ENCODE data around the gene GZF1.
A peak's percentile ranks its signal among the peaks of the same experiment; 100 is the strongest.

GZF1 gene

GRCh38 chr20:23407781-23408464, 45.9 kb downstream of the GZF1 start:
- no peak for ATAC-seq
- no peak for TF ChIP-seq BACH2 (CRISPR knock-in tag; IDR thresholded peaks at IDR 0.05; ENCODE audit: borderline replicate concordance)

GRCh38 chr20:23408957-23409356, 47.0 kb downstream of the GZF1 start:
- ATAC-seq: no peak
- TF ChIP-seq TOX (CRISPR knock-in tag; IDR thresholded peaks at IDR 0.05; ENCODE audit: borderline replicate concordance): no peak

- TF ChIP-seq RARB (CRISPR knock-in tag; IDR thresholded peaks at IDR 0.05): no peak
- no peak for TF ChIP-seq ZC3H10 (CRISPR knock-in tag; IDR thresholded peaks at IDR 0.05)
- TF ChIP-seq TCF4 (CRISPR knock-in tag; IDR thresholded peaks at IDR 0.05; ENCODE audit: borderline replicate concordance): no peak
- no peak for TF ChIP-seq ZNF8 (CRISPR knock-in tag; IDR thresholded peaks at IDR 0.05)
- ATAC-seq: no peak
Measured at GRCh38 chr20:23409800-23410199, 47.8 kb downstream of the GZF1 start.

GRCh38 chr20:23410916-23411695, 49.1 kb downstream of the GZF1 start:
- no peak for ATAC-seq
- TF ChIP-seq GLIS3 (CRISPR knock-in tag; IDR thresholded peaks at IDR 0.05): no peak
- no peak for TF ChIP-seq RARB (CRISPR knock-in tag; IDR thresholded peaks at IDR 0.05)
- no peak for TF ChIP-seq CSRNP3 (CRISPR knock-in tag; IDR thresholded peaks at IDR 0.05)
- no peak for TF ChIP-seq TCF4 (CRISPR knock-in tag; IDR thresholded peaks at IDR 0.05; ENCODE audit: borderline replicate concordance)
- no peak for TF ChIP-seq ZNF70 (CRISPR knock-in tag; IDR thresholded peaks at IDR 0.05)
- TF ChIP-seq SNAI2 (CRISPR knock-in tag; IDR thresholded peaks at IDR 0.05): no peak
- TF ChIP-seq ZFP30 (CRISPR knock-in tag; IDR thresholded peaks at IDR 0.05): no peak
- no peak for TF ChIP-seq CREB5 (CRISPR knock-in tag; IDR thresholded peaks at IDR 0.05; ENCODE audit: low read depth)
- no peak for TF ChIP-seq PPARA (CRISPR knock-in tag; IDR thresholded peaks at IDR 0.05; ENCODE audit: borderline replicate concordance)
- TF ChIP-seq ISL1 (CRISPR knock-in tag; IDR thresholded peaks at IDR 0.05): no peak
- TF ChIP-seq TOX (CRISPR knock-in tag; IDR thresholded peaks at IDR 0.05; ENCODE audit: borderline replicate concordance): no peak
- TF ChIP-seq POU6F1 (CRISPR knock-in tag; IDR thresholded peaks at IDR 0.05; ENCODE audit: borderline replicate concordance, low read depth): no peak

- peak; percentile 60 for ATAC-seq
- no peak for TF ChIP-seq ZNF8 (CRISPR knock-in tag; IDR thresholded peaks at IDR 0.05)
- no peak for TF ChIP-seq TCF4 (CRISPR knock-in tag; IDR thresholded peaks at IDR 0.05; ENCODE audit: borderline replicate concordance)
- no peak for TF ChIP-seq ARNTL (CRISPR knock-in tag; IDR thresholded peaks at IDR 0.05; ENCODE audit: borderline replicate concordance, low read depth)
- TF ChIP-seq GLIS3 (CRISPR knock-in tag; IDR thresholded peaks at IDR 0.05): no peak
- TF ChIP-seq SNAI2 (CRISPR knock-in tag; IDR thresholded peaks at IDR 0.05): no peak
- no peak for TF ChIP-seq CSDC2 (CRISPR knock-in tag; IDR thresholded peaks at IDR 0.05)
- TF ChIP-seq ESRRG (CRISPR knock-in tag; IDR thresholded peaks at IDR 0.05): no peak
- no peak for TF ChIP-seq CSRNP3 (CRISPR knock-in tag; IDR thresholded peaks at IDR 0.05)
- no peak for TF ChIP-seq ZC3H10 (CRISPR knock-in tag; IDR thresholded peaks at IDR 0.05)
- no peak for TF ChIP-seq ISL1 (CRISPR knock-in tag; IDR thresholded peaks at IDR 0.05)
- no peak for TF ChIP-seq ZNF565 (CRISPR knock-in tag; conservative IDR thresholded peaks at IDR 0.05; ENCODE audit: low read depth)
- no peak for TF ChIP-seq CREB5 (CRISPR knock-in tag; IDR thresholded peaks at IDR 0.05; ENCODE audit: low read depth)
Measured at GRCh38 chr20:23412026-23412425, 50.0 kb downstream of the GZF1 start.
